Activated CD4-positive, alpha-beta T cell treated with anti-CD3 and anti-CD28 coated beads for 24 hours (primary cell): Measurements from ENCODE around the gene PRIM1.
"Not testable (repeated sequence)": the region's sequence is repeated elsewhere in the genome, so short reads cannot be mapped to it uniquely, and the experiment has no call there.

Experiments used
- DNase-seq, 2 donors: peaks; one replicate each; pipeline ENCODE4 v3.0.0-alpha.2; 2020; ENCODE audit warnings: low read depth in 2 of 2

Gene PRIM1

DNA sequence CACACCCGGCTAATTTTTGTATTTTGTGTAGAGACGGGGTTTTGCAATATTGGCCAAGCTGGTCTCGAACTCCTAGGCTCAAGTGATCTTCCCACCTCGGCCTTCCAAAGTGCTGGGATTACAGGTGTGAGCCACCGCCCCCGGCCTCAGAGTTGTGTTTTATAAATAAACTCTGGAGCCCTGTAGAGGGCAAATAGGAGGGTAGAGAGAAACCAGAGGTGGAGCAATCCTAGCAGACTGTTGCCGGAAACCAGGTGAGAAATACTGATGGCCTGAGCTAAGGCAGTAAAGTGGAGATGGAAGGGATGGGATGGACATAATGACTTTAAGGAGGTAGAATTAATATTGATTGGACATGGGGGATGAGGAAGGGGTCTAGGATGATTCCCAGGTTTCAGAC is 8.3 kb upstream of the PRIM1 start:
- DNase-seq = no peak

- DNase-seq = no peak
Observed at GRCh38 chr12:56759263-56759908, 7.3 kb upstream of the PRIM1 start.

DNA sequence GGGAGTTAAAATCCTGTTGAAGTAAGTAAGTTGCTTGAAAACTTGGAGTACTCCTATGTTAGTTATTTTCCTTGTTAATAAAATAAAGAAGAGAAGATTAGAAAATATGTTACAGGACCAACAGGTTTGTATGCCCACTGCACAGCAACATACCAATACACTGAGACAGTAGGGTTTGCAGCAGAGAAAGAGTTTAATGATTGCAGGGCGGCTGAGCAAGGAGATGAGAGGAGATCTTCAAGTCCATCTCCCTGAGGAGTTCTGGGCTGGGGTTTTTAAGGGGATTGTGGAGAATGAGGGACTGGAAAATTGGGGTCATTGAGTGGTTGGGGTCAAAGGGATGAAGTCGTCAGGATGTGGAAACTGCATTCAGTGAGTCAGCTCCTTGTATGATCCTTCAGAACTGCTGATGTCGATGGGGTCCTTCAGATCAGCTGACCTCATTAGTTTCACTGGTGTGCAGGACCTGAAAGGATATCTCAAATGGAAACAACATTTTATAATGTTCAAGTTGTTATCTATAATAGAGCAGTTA is 6.7 kb upstream of the PRIM1 start:
- no peak for DNase-seq

DNA sequence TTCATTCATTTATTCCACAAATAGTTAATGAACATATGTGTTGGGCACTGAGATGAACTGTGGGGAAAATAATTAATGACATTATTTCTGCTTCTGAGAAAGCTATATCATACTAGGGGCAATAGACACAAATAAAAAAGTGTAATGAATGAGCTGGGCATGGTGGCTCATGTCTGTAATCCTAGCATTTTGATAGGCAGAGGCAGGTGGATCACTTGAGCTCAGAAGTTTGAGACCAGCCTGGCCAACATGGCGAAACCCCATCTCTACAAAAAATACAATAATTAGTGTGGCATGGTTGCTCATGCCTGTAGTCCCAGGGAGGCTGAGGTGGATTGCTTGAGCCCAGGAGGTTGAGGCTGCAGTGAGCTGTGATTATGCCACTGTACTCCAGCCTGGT is 5.8 kb upstream of the PRIM1 start:
- not testable (repeated sequence) for DNase-seq

- no peak for DNase-seq
Observed at GRCh38 chr12:56753566-56753965, 1.4 kb upstream of the PRIM1 start.

DNA sequence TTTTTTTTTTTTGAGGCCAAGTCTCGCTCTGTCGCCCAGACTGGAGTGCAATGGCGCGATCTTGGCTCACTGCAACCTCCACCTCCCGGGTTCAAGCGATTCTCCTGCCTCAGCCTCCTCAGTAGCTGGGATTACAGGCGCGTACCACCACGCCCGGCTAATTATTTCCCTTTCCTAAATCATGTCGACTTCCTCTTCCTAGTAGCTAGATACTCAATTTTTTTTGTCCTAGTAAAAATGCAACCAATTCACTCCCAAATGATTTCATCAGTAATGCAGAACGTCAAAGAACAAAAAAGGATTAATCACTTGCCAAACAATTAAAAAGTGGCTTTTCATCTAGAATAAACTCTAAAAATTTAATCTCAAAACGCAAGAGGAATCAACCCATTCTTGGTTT is 1.5 kb downstream of the PRIM1 start:
- DNase-seq = not testable (repeated sequence)

GRCh38 chr12:56749853-56750252 is 2.3 kb downstream of the PRIM1 start:
- DNase-seq = no peak

- no peak for DNase-seq
Observed at GRCh38 chr12:56749359-56749758, 2.8 kb downstream of the PRIM1 start.

GRCh38 chr12:56728139-56728861 is 23.8 kb downstream of the PRIM1 start:
- DNase-seq = no peak

GRCh38 chr12:56726196-56726675 is 25.9 kb downstream of the PRIM1 start:
- not testable (repeated sequence) for DNase-seq

DNA sequence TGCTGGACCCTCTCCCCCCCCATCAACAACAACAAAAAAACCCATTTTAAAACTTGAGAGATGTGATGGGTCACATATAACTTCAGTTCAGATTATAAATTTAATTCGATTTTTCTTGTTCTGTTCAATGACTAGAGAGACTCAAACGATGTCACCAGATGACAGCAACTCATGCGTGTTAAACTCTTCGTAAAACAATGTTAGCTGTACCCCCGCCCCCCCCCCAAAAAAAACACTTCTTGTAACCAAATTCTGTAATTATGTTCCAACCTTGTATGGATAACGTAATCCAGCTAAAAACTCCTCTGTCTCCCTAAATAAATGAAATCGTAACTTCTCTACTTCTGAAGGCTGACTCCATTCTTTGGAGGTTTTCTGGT is 26.4 kb downstream of the PRIM1 start:
- no peak for DNase-seq

DNA sequence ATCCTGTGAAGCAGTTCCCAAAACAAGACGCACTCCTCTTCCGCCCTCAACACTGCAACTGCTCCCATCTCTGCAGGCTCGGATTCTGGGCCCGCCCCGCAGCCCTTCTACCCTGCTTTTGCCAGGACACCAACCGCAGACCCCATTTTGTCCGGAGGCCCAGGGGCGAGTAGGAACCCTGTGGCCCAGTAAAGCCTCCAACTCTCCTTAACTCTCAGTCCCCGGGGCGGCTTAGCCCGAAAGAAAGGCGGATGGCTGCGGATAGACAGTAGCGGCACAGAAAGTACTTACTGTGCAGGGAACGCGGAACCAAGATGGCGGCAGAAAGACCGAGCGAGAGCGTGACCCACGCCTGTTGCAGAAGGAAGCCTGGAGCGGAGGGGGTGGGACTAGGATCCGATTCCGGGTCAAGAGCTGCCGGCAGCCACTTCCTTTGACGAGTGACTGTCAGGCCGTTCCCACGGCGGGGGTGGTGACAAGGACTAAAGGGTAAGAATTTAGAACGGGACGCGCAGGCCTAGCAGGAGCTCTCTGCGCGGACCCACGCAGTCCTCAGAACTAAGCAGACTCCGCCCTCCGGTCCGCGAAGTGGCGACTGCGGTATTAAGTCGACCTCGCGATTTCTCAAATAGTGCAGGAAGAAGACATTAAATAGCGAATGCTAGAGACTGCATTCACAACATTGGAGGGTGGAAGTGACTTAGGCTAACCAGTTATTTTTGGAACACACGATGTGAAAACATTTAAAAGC is 27.0 kb downstream of the PRIM1 start, which contains the start of gene NACA:
TSS of gene NACA (minus strand) at position 328 of the 751 bp plus-strand sequence. CDS start 778 bp downstream, outside the sequence.
- DNase-seq = peak; percentile 96 to 98

- DNase-seq = no peak
Observed at GRCh38 chr12:56724701-56724971, 27.5 kb downstream of the PRIM1 start.

DNA sequence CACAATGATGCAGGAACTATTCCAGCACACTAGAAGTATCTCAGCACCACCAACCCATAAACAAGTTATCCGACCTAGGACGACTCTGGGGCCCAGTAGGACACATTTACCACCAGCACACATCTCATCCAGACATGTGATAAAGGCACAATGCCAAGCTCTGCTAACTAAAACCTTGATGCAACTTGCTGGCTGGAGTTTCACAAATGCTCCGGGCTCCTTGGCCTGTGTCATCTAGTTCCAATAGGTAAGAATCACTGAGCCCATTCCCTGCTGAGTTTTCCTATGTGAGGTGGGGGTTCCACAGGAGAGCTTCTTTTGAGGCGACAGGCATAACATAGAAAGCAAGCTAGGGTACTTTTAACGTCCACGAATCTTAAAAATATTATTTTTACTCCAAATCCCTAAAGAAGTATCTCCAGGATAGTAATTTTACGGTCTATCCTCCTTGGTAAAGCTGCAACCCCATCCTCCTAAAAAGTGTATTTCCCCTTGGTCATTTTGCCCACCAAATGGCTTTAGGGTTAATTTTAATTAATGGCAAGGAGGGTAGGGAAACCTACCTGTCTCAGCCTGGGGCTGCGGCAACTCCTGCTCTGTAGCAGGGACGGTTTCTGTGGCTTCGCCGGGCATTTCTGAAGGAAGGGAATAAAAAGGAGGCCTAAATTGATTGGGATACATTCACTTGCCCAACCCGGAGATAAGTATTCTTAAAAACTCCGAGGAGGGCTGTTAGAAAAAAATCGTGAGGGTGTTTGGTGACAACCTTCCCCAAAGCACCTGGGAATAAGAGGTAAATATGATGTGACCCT is 28.0 kb downstream of the PRIM1 start:
- DNase-seq = peak in 1 of 2 donors; percentile 11

- no peak for DNase-seq
Observed at GRCh38 chr12:56723352-56723751, 28.8 kb downstream of the PRIM1 start.

DNA sequence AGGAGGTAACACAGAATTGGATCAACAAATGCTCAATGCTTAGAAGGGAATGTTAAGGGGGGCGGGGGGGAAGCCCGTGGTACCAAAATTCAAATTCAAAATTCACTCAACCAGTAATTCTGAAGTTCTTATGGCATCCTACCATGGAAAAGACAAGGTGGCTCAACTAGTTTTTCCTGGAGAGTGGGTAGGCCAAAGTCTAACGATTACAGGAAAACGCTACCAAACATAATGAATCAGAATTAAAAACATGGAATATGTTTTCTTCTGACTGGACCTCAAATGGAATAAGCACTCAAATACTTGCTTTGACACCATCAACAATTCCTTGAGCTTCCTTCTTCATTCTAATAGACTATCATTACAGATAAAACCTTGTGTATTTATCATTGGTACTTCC is 29.3 kb downstream of the PRIM1 start:
- no peak for DNase-seq

GRCh38 chr12:56721721-56722120 is 30.4 kb downstream of the PRIM1 start:
- no peak for DNase-seq

DNA sequence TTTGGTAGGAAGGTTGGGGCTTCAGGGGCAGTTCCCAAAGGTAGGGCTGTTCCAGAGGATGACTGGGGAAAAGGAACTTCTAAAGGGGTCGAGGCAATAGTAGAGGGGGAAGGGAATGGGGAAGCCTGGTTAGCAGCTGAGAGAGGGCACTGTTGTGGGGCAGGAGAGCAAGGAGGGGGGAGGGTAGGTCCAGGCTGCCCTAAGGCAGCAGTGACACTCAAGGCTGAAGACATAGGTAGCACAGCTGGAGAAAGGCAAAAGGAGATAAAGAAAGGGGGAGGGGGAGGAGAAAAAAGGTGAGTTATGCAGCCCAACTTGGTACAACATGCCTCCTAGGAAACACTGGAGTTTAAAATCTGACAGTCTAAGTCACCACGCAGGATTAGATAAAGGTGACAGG is 30.9 kb downstream of the PRIM1 start:
- no peak for DNase-seq

DNA sequence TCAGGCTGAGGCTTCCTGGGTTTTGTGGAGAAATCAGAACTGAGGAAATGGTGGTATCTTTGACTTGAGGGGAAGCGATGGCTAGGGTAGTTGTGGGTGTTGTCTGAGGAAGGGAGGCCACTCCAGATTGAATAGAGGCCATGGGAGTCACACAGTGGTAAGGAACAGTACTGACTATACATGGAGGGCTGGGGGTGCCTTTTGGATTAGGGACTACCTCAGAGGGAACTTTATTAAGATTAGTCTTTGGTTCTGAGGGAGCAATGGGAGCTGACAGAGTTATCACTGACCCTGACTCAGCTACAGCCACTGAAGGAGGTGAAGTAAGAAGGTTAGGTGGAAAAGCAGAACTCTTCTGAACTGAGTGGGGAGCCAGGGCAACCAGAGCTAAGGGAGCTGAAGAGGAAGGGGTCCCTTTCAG is 31.4 kb downstream of the PRIM1 start:
- DNase-seq = no peak

- DNase-seq = no peak
Observed at GRCh38 chr12:56719056-56719455, 33.1 kb downstream of the PRIM1 start.

- DNase-seq = no peak
Observed at GRCh38 chr12:56718636-56719035, 33.5 kb downstream of the PRIM1 start.

DNA sequence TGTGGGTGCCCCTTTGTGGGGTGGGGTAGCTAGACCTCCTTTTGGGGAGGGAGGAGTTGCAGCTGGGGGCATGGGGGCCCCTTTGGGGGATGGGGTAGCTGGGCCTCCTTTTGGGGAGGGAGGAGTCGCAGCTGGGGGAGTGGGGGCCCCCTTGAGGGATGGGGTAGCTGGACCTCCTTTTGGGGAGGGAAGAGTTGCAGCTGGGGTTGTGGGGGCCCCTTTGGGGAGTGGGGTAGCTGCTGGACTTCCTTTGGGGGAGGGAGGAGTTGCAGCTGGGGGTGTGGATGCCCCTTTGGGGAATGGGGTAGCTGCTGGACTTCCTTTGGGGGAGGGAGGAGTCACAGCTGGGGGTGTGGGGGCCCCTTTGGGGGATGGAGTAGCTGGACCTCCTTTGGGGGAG is 34.0 kb downstream of the PRIM1 start:
- no peak for DNase-seq
